GM23338 (cell line): ENCODE results near the gene TARBP1. TPM values are rescaled to one million over a fixed set of nuclear protein-coding genes. Genes with fewer than 3 reads are reported as not detected.

Experiments used
- ATAC-seq: fragments of 200-7000 bp; cut with Tn5 transposase; 3 replicates; pipeline ENCODE4 v1.9.1; 2020
- DNase-seq: peaks from one replicate; pipeline ENCODE4 v3.0.0-alpha.2; 2015; ENCODE audit warnings: low spot score
- H2AFZ ChIP-seq: fragments of 200-600 bp; sonication (generic); 2 replicates; pipeline ENCODE4 v1.8.0; 2016; ENCODE audit warnings: antibody characterized with exemption, mild to moderate bottlenecking, moderate library complexity
- H3F3A ChIP-seq: fragments of 200-600 bp; sonication (generic); replicated peaks from 2 replicates; pipeline ENCODE4 v1.8.0; 2017; ENCODE audit warnings: antibody characterized with exemption, mixed run types, low read depth
- H3K27ac ChIP-seq: fragments of 200-600 bp; sonication (generic); 2 replicates; pipeline ENCODE4 v1.6.1; 2016; ENCODE audit warnings: low read depth
- H3K27me3 ChIP-seq: fragments of 200-600 bp; sonication (generic); 2 replicates; pipeline ENCODE4 v1.8.0; 2016; ENCODE audit warnings: mild to moderate bottlenecking, mixed run types, moderate library complexity; ENCODE audit not compliant: insufficient read depth
- H3K36me3 ChIP-seq: fragments of 200-600 bp; sonication (generic); 2 replicates; pipeline ENCODE4 v1.8.0; 2016; ENCODE audit warnings: mild to moderate bottlenecking; ENCODE audit not compliant: insufficient read depth
- H3K4me1 ChIP-seq: fragments of 200-600 bp; sonication (generic); 2 replicates; pipeline ENCODE4 v1.8.0; 2016; ENCODE audit warnings: mild to moderate bottlenecking, moderate library complexity; ENCODE audit not compliant: insufficient read depth
- H3K4me2 ChIP-seq: fragments of 200-600 bp; sonication (generic); 2 replicates; pipeline ENCODE4 v1.7.1; 2017; ENCODE audit warnings: mixed run types
- H3K4me3 ChIP-seq: fragments of 200-600 bp; sonication (generic); 2 replicates; pipeline ENCODE4 v1.6.1; 2016; ENCODE audit warnings: mixed run types
- H3K79me2 ChIP-seq: fragments of 200-600 bp; sonication (generic); replicated peaks from 2 replicates; pipeline ENCODE4 v1.8.0; 2017; ENCODE audit warnings: mild to moderate bottlenecking; ENCODE audit not compliant: insufficient read depth
- H3K9me2 ChIP-seq: fragments of 200-600 bp; sonication (generic); 2 replicates; pipeline ENCODE4 v1.8.0; 2017; ENCODE audit not compliant: insufficient read depth
- H4K20me1 ChIP-seq: fragments of 200-600 bp; sonication (generic); replicated peaks from 2 replicates; pipeline ENCODE4 v1.8.0; 2017; ENCODE audit warnings: mild to moderate bottlenecking; ENCODE audit not compliant: insufficient read depth
- H3K27ac Mint-ChIP-seq: 2 replicates; pipeline ENCODE4 v1.8.0; 2020; ENCODE audit warnings: inconsistent platforms, mild to moderate bottlenecking, moderate library complexity, mixed read lengths
- H3K27me3 Mint-ChIP-seq: 3 replicates; pipeline ENCODE4 v1.8.0; 2022; ENCODE audit warnings: low read depth, mild to moderate bottlenecking, moderate library complexity, mixed read lengths, inconsistent platforms; ENCODE audit not compliant: insufficient read depth, poor library complexity
- H3K36me3 Mint-ChIP-seq: 3 replicates; pipeline ENCODE4 v1.8.0; 2021; ENCODE audit warnings: low read depth, mild to moderate bottlenecking, inconsistent platforms, moderate library complexity, mixed read lengths
- H3K4me1 Mint-ChIP-seq: 3 replicates; pipeline ENCODE4 v1.8.0; 2020; ENCODE audit warnings: mild to moderate bottlenecking, inconsistent platforms, mixed read lengths
- H3K4me3 Mint-ChIP-seq: 3 replicates; pipeline ENCODE4 v1.8.0; 2021; ENCODE audit warnings: moderate library complexity, mild to moderate bottlenecking, inconsistent platforms, mixed read lengths
- H3K9me3 Mint-ChIP-seq: 3 replicates; pipeline ENCODE4 v1.8.0; 2020; ENCODE audit warnings: moderate library complexity, mild to moderate bottlenecking, inconsistent platforms, mixed read lengths
- CREB1 ChIP-seq: fragments of 250-450 bp; sonication (Bioruptor Pico); IDR thresholded peaks from 2 replicates; pipeline ENCODE4 v1.5.0; 2020; ENCODE audit warnings: low read depth, mild to moderate bottlenecking, moderate library complexity
- EZH2 ChIP-seq: fragments of 200-600 bp; sonication (generic); IDR thresholded peaks from one replicate; pipeline ENCODE4 v1.8.0; 2017; ENCODE audit warnings: antibody characterized with exemption, mild to moderate bottlenecking, low read depth; ENCODE audit not compliant: unreplicated experiment
- EZH2phosphoT487 ChIP-seq: fragments of 200-600 bp; sonication (generic); IDR thresholded peaks from one replicate; pipeline ENCODE4 v1.8.1; 2018; ENCODE audit warnings: antibody characterized with exemption; ENCODE audit not compliant: unreplicated experiment
- JUNB ChIP-seq: IDR thresholded peaks from one replicate; pipeline ENCODE4 v1.6.1; 2016; ENCODE audit warnings: antibody characterized with exemption; ENCODE audit not compliant: unreplicated experiment
- NANOG ChIP-seq: IDR thresholded peaks from 2 replicates; pipeline ENCODE4 v1.6.1; 2016; ENCODE audit warnings: antibody characterized with exemption, borderline replicate concordance
- POLR2AphosphoS5 ChIP-seq: IDR thresholded peaks from 2 replicates; pipeline ENCODE4 v1.6.1; 2016; ENCODE audit warnings: antibody characterized with exemption, low read depth
- STAT1 ChIP-seq: IDR thresholded peaks from one replicate; pipeline ENCODE4 v1.6.1; 2016; ENCODE audit warnings: antibody characterized with exemption; ENCODE audit not compliant: unreplicated experiment
- ZNF114 ChIP-seq: fragments of 250-450 bp; sonication (Bioruptor Pico); IDR thresholded peaks from 2 replicates; pipeline ENCODE4 v1.5.0; 2020; ENCODE audit warnings: mild to moderate bottlenecking, moderate library complexity
- ZNF331 ChIP-seq: fragments of 250-450 bp; sonication (Bioruptor Pico); IDR thresholded peaks from 2 replicates; pipeline ENCODE4 v1.5.0; 2020; ENCODE audit warnings: low read depth, mild to moderate bottlenecking, moderate library complexity
- polyA plus RNA-seq: library from polyadenylated mRNA; unstranded; fragments of >200 nt; fragmentation: Nextera tagmentation; extraction: Ambion mirVana; gene quantifications from 2 replicates; pipeline ENCODE4 v1.2.1, GENCODE V29; 2016
- total RNA-seq: library from RNA; depleted of rRNA; stranded (reverse); fragments of >200 nt; shearing (Covaris generic); gene quantifications from 2 replicates; pipeline ENCODE4 v1.2.3, GENCODE V29; 2014
- TF ChIP-seq, protein P1 (sequence below): IDR thresholded peaks from 2 replicates; pipeline ENCODE4 v1.6.1; 2016; ENCODE audit warnings: antibody characterized with exemption
- TF ChIP-seq, protein P2 (sequence below), 2 experiments: fragments of 200-600 bp in 1 of 2; sonication (generic) in 1 of 2; conservative IDR thresholded peaks; 2 replicates each; pipeline versions ENCODE4 v1.5.1 to v1.6.1; 2016 to 2017; ENCODE audit warnings: antibody characterized with exemption in 2 of 2, low read depth in 2 of 2, mild to moderate bottlenecking in 2 of 2, moderate library complexity in 1 of 2
- TF ChIP-seq, protein P3 (sequence below): IDR thresholded peaks from one replicate; pipeline ENCODE4 v1.6.1; 2018; ENCODE audit warnings: antibody characterized with exemption; ENCODE audit not compliant: unreplicated experiment
- TF ChIP-seq, protein P4 (sequence below): fragments of 250-450 bp; sonication (Bioruptor Pico); IDR thresholded peaks from 2 replicates; pipeline ENCODE4 v1.5.0; 2020; ENCODE audit warnings: mild to moderate bottlenecking, moderate library complexity

The TARBP1 gene
- total and polyA plus RNA-seq, 2 experiments from 2014 or later: 14.9 to 18.8 TPM

DNA sequence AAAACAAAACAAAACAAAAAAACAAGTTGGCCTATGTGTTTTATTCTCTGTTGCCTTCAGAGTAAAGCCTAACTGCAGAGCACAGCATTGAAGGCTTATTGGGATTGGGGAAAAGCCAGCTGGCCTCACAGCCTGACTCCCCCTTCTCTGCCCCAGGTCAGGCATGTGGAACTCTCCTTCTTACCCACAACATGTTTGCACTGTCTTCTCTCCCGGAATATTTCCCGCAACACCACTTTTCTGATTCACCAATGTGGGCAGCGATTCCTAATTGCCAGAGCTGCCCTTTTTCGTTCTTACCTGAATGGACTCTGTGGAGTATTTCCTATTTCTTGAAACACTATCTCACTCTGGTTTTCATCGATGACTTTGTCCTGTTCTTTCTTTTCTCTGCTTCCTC is 2.8 kb upstream of the TARBP1 start:
- no peak overlapping the region for H3K4me3 Mint-ChIP-seq

More for the DNA sequence above, 2.8 kb upstream of the TARBP1 start:
- H3K27ac Mint-ChIP-seq: no peak overlapping the region
- Histone ChIP-seq H2AFZ (no peak overlapping the region), H3K27me3 (peaks cover 68% of the 10 kb centered on the region), H3K4me2 (no peak overlapping the region), H3K9me2 (no peaks in the 10 kb centered on the region), H4K20me1 (0 out of 2 replicates have a peak, but pooled peaks cover 3% of the 10 kb centered on the region), H3K4me1 (peaks cover 13% of the 10 kb centered on the region; the same call in 1 of the 2 replicates), H3K36me3 (no peaks in the 10 kb centered on the region), H3F3A (peaks cover 2% of the 10 kb centered on the region; the same call in 1 of the 2 replicates), H3K27ac (no peak overlapping the region), H3K79me2 (peaks cover 11% of the 10 kb centered on the region; the same call in 1 of the 2 replicates), H3K4me3 (no peak overlapping the region)
- ATAC-seq (no peak), DNase-seq (no peak)
- no peaks in the 10 kb centered on the region for H3K36me3 Mint-ChIP-seq
- H3K27me3 Mint-ChIP-seq: peaks cover 38% of the 10 kb centered on the region
- peaks cover 19% of the 10 kb centered on the region for H3K4me1 Mint-ChIP-seq
- no peaks in the 10 kb centered on the region; the same call in 2 of the 3 replicates for H3K9me3 Mint-ChIP-seq
- no peak for TF ChIP-seq NANOG
- TF ChIP-seq, protein P1, sequence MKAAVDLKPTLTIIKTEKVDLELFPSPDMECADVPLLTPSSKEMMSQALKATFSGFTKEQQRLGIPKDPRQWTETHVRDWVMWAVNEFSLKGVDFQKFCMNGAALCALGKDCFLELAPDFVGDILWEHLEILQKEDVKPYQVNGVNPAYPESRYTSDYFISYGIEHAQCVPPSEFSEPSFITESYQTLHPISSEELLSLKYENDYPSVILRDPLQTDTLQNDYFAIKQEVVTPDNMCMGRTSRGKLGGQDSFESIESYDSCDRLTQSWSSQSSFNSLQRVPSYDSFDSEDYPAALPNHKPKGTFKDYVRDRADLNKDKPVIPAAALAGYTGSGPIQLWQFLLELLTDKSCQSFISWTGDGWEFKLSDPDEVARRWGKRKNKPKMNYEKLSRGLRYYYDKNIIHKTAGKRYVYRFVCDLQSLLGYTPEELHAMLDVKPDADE: no peak
- TF ChIP-seq, protein P2, sequence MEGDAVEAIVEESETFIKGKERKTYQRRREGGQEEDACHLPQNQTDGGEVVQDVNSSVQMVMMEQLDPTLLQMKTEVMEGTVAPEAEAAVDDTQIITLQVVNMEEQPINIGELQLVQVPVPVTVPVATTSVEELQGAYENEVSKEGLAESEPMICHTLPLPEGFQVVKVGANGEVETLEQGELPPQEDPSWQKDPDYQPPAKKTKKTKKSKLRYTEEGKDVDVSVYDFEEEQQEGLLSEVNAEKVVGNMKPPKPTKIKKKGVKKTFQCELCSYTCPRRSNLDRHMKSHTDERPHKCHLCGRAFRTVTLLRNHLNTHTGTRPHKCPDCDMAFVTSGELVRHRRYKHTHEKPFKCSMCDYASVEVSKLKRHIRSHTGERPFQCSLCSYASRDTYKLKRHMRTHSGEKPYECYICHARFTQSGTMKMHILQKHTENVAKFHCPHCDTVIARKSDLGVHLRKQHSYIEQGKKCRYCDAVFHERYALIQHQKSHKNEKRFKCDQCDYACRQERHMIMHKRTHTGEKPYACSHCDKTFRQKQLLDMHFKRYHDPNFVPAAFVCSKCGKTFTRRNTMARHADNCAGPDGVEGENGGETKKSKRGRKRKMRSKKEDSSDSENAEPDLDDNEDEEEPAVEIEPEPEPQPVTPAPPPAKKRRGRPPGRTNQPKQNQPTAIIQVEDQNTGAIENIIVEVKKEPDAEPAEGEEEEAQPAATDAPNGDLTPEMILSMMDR (conservative IDR thresholded peaks at IDR 0.05; ENCODE audit: low read depth in 2 of 2): no peak
- TF ChIP-seq, protein P3, sequence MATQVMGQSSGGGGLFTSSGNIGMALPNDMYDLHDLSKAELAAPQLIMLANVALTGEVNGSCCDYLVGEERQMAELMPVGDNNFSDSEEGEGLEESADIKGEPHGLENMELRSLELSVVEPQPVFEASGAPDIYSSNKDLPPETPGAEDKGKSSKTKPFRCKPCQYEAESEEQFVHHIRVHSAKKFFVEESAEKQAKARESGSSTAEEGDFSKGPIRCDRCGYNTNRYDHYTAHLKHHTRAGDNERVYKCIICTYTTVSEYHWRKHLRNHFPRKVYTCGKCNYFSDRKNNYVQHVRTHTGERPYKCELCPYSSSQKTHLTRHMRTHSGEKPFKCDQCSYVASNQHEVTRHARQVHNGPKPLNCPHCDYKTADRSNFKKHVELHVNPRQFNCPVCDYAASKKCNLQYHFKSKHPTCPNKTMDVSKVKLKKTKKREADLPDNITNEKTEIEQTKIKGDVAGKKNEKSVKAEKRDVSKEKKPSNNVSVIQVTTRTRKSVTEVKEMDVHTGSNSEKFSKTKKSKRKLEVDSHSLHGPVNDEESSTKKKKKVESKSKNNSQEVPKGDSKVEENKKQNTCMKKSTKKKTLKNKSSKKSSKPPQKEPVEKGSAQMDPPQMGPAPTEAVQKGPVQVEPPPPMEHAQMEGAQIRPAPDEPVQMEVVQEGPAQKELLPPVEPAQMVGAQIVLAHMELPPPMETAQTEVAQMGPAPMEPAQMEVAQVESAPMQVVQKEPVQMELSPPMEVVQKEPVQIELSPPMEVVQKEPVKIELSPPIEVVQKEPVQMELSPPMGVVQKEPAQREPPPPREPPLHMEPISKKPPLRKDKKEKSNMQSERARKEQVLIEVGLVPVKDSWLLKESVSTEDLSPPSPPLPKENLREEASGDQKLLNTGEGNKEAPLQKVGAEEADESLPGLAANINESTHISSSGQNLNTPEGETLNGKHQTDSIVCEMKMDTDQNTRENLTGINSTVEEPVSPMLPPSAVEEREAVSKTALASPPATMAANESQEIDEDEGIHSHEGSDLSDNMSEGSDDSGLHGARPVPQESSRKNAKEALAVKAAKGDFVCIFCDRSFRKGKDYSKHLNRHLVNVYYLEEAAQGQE: no peak
- TF ChIP-seq STAT1: no peak
- no peak for TF ChIP-seq EZH2phosphoT487
- TF ChIP-seq JUNB: no peak
- no peak for TF ChIP-seq ZNF114 (CRISPR knock-in tag)
- no peak for TF ChIP-seq POLR2AphosphoS5
- TF ChIP-seq EZH2: no peak
- no peak for TF ChIP-seq CREB1 (CRISPR knock-in tag)
- no peak for TF ChIP-seq ZNF331 (CRISPR knock-in tag)
- TF ChIP-seq, protein P4, sequence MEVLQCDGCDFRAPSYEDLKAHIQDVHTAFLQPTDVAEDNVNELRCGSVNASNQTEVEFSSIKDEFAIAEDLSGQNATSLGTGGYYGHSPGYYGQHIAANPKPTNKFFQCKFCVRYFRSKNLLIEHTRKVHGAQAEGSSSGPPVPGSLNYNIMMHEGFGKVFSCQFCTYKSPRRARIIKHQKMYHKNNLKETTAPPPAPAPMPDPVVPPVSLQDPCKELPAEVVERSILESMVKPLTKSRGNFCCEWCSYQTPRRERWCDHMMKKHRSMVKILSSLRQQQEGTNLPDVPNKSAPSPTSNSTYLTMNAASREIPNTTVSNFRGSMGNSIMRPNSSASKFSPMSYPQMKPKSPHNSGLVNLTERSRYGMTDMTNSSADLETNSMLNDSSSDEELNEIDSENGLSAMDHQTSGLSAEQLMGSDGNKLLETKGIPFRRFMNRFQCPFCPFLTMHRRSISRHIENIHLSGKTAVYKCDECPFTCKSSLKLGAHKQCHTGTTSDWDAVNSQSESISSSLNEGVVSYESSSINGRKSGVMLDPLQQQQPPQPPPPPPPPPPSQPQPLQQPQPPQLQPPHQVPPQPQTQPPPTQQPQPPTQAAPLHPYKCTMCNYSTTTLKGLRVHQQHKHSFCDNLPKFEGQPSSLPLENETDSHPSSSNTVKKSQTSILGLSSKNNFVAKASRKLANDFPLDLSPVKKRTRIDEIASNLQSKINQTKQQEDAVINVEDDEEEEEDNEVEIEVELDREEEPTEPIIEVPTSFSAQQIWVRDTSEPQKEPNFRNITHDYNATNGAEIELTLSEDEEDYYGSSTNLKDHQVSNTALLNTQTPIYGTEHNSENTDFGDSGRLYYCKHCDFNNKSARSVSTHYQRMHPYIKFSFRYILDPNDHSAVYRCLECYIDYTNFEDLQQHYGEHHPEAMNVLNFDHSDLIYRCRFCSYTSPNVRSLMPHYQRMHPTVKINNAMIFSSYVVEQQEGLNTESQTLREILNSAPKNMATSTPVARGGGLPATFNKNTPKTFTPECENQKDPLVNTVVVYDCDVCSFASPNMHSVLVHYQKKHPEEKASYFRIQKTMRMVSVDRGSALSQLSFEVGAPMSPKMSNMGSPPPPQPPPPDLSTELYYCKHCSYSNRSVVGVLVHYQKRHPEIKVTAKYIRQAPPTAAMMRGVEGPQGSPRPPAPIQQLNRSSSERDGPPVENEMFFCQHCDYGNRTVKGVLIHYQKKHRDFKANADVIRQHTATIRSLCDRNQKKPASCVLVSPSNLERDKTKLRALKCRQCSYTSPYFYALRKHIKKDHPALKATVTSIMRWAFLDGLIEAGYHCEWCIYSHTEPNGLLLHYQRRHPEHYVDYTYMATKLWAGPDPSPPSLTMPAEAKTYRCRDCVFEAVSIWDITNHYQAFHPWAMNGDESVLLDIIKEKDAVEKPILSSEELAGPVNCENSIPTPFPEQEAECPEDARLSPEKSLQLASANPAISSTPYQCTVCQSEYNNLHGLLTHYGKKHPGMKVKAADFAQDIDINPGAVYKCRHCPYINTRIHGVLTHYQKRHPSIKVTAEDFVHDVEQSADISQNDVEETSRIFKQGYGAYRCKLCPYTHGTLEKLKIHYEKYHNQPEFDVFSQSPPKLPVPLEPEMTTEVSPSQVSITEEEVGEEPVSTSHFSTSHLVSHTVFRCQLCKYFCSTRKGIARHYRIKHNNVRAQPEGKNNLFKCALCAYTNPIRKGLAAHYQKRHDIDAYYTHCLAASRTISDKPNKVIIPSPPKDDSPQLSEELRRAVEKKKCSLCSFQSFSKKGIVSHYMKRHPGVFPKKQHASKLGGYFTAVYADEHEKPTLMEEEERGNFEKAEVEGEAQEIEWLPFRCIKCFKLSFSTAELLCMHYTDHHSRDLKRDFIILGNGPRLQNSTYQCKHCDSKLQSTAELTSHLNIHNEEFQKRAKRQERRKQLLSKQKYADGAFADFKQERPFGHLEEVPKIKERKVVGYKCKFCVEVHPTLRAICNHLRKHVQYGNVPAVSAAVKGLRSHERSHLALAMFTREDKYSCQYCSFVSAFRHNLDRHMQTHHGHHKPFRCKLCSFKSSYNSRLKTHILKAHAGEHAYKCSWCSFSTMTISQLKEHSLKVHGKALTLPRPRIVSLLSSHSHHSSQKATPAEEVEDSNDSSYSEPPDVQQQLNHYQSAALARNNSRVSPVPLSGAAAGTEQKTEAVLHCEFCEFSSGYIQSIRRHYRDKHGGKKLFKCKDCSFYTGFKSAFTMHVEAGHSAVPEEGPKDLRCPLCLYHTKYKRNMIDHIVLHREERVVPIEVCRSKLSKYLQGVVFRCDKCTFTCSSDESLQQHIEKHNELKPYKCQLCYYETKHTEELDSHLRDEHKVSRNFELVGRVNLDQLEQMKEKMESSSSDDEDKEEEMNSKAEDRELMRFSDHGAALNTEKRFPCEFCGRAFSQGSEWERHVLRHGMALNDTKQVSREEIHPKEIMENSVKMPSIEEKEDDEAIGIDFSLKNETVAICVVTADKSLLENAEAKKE (CRISPR knock-in tag): no peak
